Colonic mucosa (tissue), 4 donors: Measurements from ENCODE around the gene RER1. TPM values are rescaled to one million over a fixed set of nuclear protein-coding genes. Genes with fewer than 3 reads are reported as not detected.

Source experiments
- DNase-seq: peaks from one replicate; pipeline ENCODE4 v3.0.0-alpha.2; 2020
- H3K27ac ChIP-seq: fragments of 200-600 bp; one replicate; pipeline ENCODE4 v1.8.0; 2021
- H3K27me3 ChIP-seq: fragments of 200-600 bp; one replicate; pipeline ENCODE4 v1.8.0; 2021
- H3K36me3 ChIP-seq: fragments of 200-600 bp; one replicate; pipeline ENCODE4 v1.8.0; 2021
- H3K4me1 ChIP-seq: fragments of 200-600 bp; one replicate; pipeline ENCODE4 v1.8.0; 2021; ENCODE audit warnings: mild to moderate bottlenecking
- H3K4me3 ChIP-seq: fragments of 200-600 bp; one replicate; pipeline ENCODE4 v1.8.0; 2021
- H3K9ac ChIP-seq, 2 donors: one replicate each; pipeline ENCODE4 v1.7.0; 2013; ENCODE audit warnings: control low read depth in 2 of 2, low read depth in 2 of 2, low read length in 2 of 2
- H3K9me3 ChIP-seq: fragments of 200-600 bp; one replicate; pipeline ENCODE4 v1.8.0; 2021
- CTCF ChIP-seq: fragments of 200-600 bp; IDR thresholded peaks from one replicate; pipeline ENCODE4 v1.8.0; 2022; ENCODE audit warnings: antibody characterized with exemption, mild to moderate bottlenecking
- intact Hi-C: fragments of 100-400 bp; cut with DNase I; formaldehyde crosslinking; loops from one replicate; pipeline ENCODE4 v1.14.1; 2022
- total RNA-seq, 2 donors: library from RNA; stranded (reverse); fragmentation: NEBNext Ultra II Directional in 1 of 2; extraction: Animal tissue kit (Norgen Biotek cat#: 25700) in 1 of 2; gene quantifications; one replicate each; pipeline ENCODE4 v1.2.1, GENCODE V29; 2021
- donor health status: healthy.
- donor health status: DM: no; HTN: no; CAD: no.
- donor health status: DM: no; HTN: no; CAD: no.

The RER1 gene
- total RNA-seq, 2 donors from 2014 or later = 190 to 216 TPM

GRCh38 chr1:2443277-2444137 lies 51.9 kb downstream of the RER1 start:
- intact Hi-C loops = no loop called here
- H3K27ac ChIP-seq = no peak overlapping the region
- H3K9me3 ChIP-seq = no peaks in the 10 kb centered on the region
- H3K4me3 ChIP-seq = no peak overlapping the region
- H3K27me3 ChIP-seq = peaks cover 19% of the 10 kb centered on the region
- no peak for DNase-seq
- H3K4me1 ChIP-seq = no peaks in the 10 kb centered on the region
- TF ChIP-seq CTCF = no peak
- no peaks in the 10 kb centered on the region for H3K36me3 ChIP-seq
- H3K9ac ChIP-seq = no peak overlapping the region

GRCh38 chr1:2444138-2444591 lies 52.5 kb downstream of the RER1 start:
- Histone ChIP-seq H3K4me3 (no peak overlapping the region), H3K27me3 (peaks cover 19% of the 10 kb centered on the region), H3K4me1 (no peaks in the 10 kb centered on the region), H3K9ac (no peak overlapping the region), H3K27ac (no peak overlapping the region), H3K36me3 (no peaks in the 10 kb centered on the region), H3K9me3 (no peaks in the 10 kb centered on the region)
- intact Hi-C loops = no loop called here
- no peak for DNase-seq
- no peak for TF ChIP-seq CTCF

GRCh38 chr1:2445162-2445822 lies 53.7 kb downstream of the RER1 start:
- Histone ChIP-seq H3K4me1 (no peaks in the 10 kb centered on the region), H3K27me3 (peaks cover 19% of the 10 kb centered on the region), H3K27ac (no peak overlapping the region), H3K4me3 (no peak overlapping the region), H3K9ac (no peak overlapping the region), H3K9me3 (no peaks in the 10 kb centered on the region), H3K36me3 (no peaks in the 10 kb centered on the region)
- DNase-seq = no peak
- no peak for TF ChIP-seq CTCF
- intact Hi-C loops = no loop called here

GRCh38 chr1:2445823-2446215 lies 54.2 kb downstream of the RER1 start:
- Histone ChIP-seq H3K36me3 (no peaks in the 10 kb centered on the region), H3K4me3 (no peak overlapping the region), H3K9ac (no peak overlapping the region), H3K4me1 (no peaks in the 10 kb centered on the region), H3K9me3 (no peaks in the 10 kb centered on the region), H3K27me3 (peaks cover 19% of the 10 kb centered on the region), H3K27ac (no peak overlapping the region)
- no peak for TF ChIP-seq CTCF
- DNase-seq = no peak
- intact Hi-C loops = no loop called here

- Histone ChIP-seq H3K27me3 (peaks cover 19% of the 10 kb centered on the region), H3K9ac (no peak overlapping the region)
Measured at GRCh38 chr1:2446394-2446793, 54.8 kb downstream of the RER1 start.

More at GRCh38 chr1:2446394-2446793, 54.8 kb downstream of the RER1 start:
- no peak overlapping the region for H3K27ac ChIP-seq
- no peak overlapping the region for H3K4me3 ChIP-seq
- DNase-seq = no peak
- no peaks in the 10 kb centered on the region for H3K4me1 ChIP-seq
- H3K36me3 ChIP-seq = no peaks in the 10 kb centered on the region
- intact Hi-C loops = no loop called here
- no peak for TF ChIP-seq CTCF
- no peaks in the 10 kb centered on the region for H3K9me3 ChIP-seq
